AG04449 (cell line): ENCODE measurements around the gene CCDC3.

Source experiments
- CTCF ChIA-PET: fragments of 350-600 bp; formaldehyde crosslinking; extraction: SDS; loops from one replicate; lab custom pipeline; 2021; ENCODE audit warnings: antibody characterized with exemption; lab: Yijun Ruan, JAX
- POLR2A ChIA-PET: fragments of 400-600, 350-600 bp; formaldehyde crosslinking; extraction: SDS; loops from one replicate; lab custom pipeline; 2020; ENCODE audit warnings: antibody characterized with exemption, inconsistent platforms; lab: Yijun Ruan, JAX
- DNase-seq: peaks from one replicate; pipeline ENCODE4 v3.0.0-alpha.2; 2010; ENCODE audit warnings: low read depth, low spot score
- H3K4me3 ChIP-seq: 2 replicates; pipeline ENCODE4 v1.5.1; 2011; ENCODE audit warnings: low read depth, mild to moderate bottlenecking, control low read depth, low read length
- CTCF ChIP-seq: IDR thresholded peaks from one replicate; pipeline ENCODE4 v1.5.1; 2011; ENCODE audit warnings: mild to moderate bottlenecking, moderate library complexity, low read length, control low read depth, inconsistent platforms; ENCODE audit not compliant: insufficient read depth; ENCODE audit errors: missing control alignments

Gene CCDC3

GRCh38 chr10:12954866-12955265 lies 46.6 kb downstream of the CCDC3 start:
- no peak overlapping the region for H3K4me3 ChIP-seq
- ChIA-PET CTCF (no interaction called here), POLR2A (no interaction called here)
- no peak for DNase-seq
- TF ChIP-seq CTCF: no peak

GRCh38 chr10:12950583-12951128 lies 50.9 kb downstream of the CCDC3 start:
- no peak overlapping the region for H3K4me3 ChIP-seq
- ChIA-PET CTCF (no interaction called here), POLR2A (no interaction called here)
- no peak for TF ChIP-seq CTCF
- DNase-seq: no peak

GRCh38 chr10:12949248-12949647 lies 52.3 kb downstream of the CCDC3 start:
- DNase-seq: no peak
- POLR2A ChIA-PET: no interaction called here

GRCh38 chr10:12947741-12948140 lies 53.8 kb downstream of the CCDC3 start:
- POLR2A ChIA-PET: no interaction called here
- no peak for TF ChIP-seq CTCF
- no peak for DNase-seq
- no peak overlapping the region for H3K4me3 ChIP-seq
- CTCF ChIA-PET: no interaction called here

More at GRCh38 chr10:12949248-12949647, 52.3 kb downstream of the CCDC3 start:
- no peak for TF ChIP-seq CTCF
- CTCF ChIA-PET: no interaction called here
- H3K4me3 ChIP-seq: no peak overlapping the region

- POLR2A ChIA-PET: no interaction called here
- no peak for DNase-seq
- H3K4me3 ChIP-seq: no peak overlapping the region
- TF ChIP-seq CTCF: no peak
- CTCF ChIA-PET: no interaction called here
Measured at GRCh38 chr10:12946372-12946771, 55.1 kb downstream of the CCDC3 start.

GRCh38 chr10:12945690-12946359 lies 55.7 kb downstream of the CCDC3 start:
- DNase-seq: no peak
- no peak overlapping the region for H3K4me3 ChIP-seq
- no peak for TF ChIP-seq CTCF
- ChIA-PET CTCF (no interaction called here), POLR2A (no interaction called here)
